ENCODE data around the gene STAT5B. TPM values are rescaled to one million over a fixed set of nuclear protein-coding genes. Genes with fewer than 3 reads are reported as not detected.
A peak's percentile ranks its signal among the peaks of the same experiment; 100 is the strongest.

Gene STAT5B
- total and polyA plus RNA-seq, 9 of the 15 experiments (the other 6 are each of a cell fraction or from before 2014, with no cell fraction given): 20.8 to 176 (median 92.4) TPM

DNA sequence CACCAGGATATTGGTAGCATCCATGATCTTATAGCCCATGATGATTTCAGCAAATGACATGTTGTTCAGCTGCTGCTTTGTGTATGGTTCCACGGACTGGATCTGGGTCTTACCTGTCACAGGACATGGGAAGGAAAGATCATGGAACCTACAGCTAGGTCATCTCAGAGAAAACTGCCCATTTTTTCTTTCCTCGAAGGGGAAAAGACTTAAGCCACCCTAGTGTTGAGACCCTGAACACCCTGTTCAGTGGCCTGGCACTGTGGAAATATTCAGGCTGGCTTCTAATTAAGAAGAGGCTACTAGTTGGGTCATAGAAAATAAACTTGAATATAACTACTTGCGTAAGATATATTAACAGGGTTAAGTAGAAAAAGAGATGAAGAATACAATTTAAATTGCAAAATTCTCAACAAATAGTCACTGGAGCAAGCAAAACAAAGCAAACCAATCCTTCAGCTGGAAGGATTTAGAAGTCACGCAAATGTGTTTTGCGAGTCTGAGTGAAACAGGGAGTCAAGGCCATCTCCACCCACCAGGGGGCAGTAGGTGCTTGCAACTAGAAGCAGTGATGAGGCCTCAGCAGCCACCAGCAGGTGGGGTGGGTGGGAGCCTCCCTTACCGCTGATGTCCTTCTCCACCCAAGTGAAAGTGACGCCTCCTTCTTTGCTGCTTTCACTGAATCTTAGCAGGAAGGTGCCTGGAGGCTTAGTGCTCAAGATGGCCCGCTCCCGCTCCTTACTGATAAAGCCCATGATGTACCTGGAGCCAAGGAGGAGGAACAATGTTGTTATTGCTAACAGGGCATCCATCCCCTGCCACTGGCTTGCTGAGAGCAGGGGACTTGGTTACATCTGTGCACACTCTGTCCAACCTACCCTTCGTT is 46.4 kb upstream of the STAT5B start (continued):
- TF ChIP-seq MYNN (IDR thresholded peaks at IDR 0.05) (peak; percentile 68; the same call in 1 of the 2 replicates), MYNN (CRISPR knock-in tag; IDR thresholded peaks at IDR 0.05) (no peak), ZNF174 (CRISPR knock-in tag; IDR thresholded peaks at IDR 0.05) (no peak), RFX7 (CRISPR knock-in tag; IDR thresholded peaks at IDR 0.05) (no peak), SREBF2 (CRISPR knock-in tag; IDR thresholded peaks at IDR 0.05) (no peak), BRD4 (IDR thresholded peaks at IDR 0.05) (no peak), FOXK2 (conservative IDR thresholded peaks at IDR 0.05 in 1 of 2, IDR thresholded peaks at IDR 0.05 in 1 of 2; ENCODE audit: low read depth in 2 of 2) (peak in 1 of 2 experiments; percentile 59; a peak in 1 of 4 replicates), CCNT2 (IDR thresholded peaks at IDR 0.05; ENCODE audit: borderline replicate concordance, extremely low read depth, insufficient read length, low read depth, low read length) (no peak), JUND (IDR thresholded peaks at IDR 0.05; ENCODE audit: borderline replicate concordance, low read depth, low read length) (peak; percentile 68), JUND (tag; IDR thresholded peaks at IDR 0.05; ENCODE audit: borderline replicate concordance, low read depth, low read length) (peak; percentile 75; the same call in 1 of the 3 replicates), NELFE (IDR thresholded peaks at IDR 0.05; ENCODE audit: insufficient read depth, insufficient read length) (no peak)
- TF ChIP-seq, protein P1, sequence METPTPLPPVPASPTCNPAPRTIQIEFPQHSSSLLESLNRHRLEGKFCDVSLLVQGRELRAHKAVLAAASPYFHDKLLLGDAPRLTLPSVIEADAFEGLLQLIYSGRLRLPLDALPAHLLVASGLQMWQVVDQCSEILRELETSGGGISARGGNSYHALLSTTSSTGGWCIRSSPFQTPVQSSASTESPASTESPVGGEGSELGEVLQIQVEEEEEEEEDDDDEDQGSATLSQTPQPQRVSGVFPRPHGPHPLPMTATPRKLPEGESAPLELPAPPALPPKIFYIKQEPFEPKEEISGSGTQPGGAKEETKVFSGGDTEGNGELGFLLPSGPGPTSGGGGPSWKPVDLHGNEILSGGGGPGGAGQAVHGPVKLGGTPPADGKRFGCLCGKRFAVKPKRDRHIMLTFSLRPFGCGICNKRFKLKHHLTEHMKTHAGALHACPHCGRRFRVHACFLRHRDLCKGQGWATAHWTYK (CRISPR knock-in tag; IDR thresholded peaks at IDR 0.05): no peak
- TF ChIP-seq, protein P2, sequence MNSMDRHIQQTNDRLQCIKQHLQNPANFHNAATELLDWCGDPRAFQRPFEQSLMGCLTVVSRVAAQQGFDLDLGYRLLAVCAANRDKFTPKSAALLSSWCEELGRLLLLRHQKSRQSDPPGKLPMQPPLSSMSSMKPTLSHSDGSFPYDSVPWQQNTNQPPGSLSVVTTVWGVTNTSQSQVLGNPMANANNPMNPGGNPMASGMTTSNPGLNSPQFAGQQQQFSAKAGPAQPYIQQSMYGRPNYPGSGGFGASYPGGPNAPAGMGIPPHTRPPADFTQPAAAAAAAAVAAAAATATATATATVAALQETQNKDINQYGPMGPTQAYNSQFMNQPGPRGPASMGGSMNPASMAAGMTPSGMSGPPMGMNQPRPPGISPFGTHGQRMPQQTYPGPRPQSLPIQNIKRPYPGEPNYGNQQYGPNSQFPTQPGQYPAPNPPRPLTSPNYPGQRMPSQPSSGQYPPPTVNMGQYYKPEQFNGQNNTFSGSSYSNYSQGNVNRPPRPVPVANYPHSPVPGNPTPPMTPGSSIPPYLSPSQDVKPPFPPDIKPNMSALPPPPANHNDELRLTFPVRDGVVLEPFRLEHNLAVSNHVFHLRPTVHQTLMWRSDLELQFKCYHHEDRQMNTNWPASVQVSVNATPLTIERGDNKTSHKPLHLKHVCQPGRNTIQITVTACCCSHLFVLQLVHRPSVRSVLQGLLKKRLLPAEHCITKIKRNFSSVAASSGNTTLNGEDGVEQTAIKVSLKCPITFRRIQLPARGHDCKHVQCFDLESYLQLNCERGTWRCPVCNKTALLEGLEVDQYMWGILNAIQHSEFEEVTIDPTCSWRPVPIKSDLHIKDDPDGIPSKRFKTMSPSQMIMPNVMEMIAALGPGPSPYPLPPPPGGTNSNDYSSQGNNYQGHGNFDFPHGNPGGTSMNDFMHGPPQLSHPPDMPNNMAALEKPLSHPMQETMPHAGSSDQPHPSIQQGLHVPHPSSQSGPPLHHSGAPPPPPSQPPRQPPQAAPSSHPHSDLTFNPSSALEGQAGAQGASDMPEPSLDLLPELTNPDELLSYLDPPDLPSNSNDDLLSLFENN (IDR thresholded peaks at IDR 0.05; ENCODE audit: low read depth in 2 of 2, low read length in 2 of 2): no peak
- TF ChIP-seq, protein P3, sequence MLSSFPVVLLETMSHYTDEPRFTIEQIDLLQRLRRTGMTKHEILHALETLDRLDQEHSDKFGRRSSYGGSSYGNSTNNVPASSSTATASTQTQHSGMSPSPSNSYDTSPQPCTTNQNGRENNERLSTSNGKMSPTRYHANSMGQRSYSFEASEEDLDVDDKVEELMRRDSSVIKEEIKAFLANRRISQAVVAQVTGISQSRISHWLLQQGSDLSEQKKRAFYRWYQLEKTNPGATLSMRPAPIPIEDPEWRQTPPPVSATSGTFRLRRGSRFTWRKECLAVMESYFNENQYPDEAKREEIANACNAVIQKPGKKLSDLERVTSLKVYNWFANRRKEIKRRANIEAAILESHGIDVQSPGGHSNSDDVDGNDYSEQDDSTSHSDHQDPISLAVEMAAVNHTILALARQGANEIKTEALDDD (IDR thresholded peaks at IDR 0.05): no peak; the same call in 1 of the 2 replicates
- TF ChIP-seq, protein P4, sequence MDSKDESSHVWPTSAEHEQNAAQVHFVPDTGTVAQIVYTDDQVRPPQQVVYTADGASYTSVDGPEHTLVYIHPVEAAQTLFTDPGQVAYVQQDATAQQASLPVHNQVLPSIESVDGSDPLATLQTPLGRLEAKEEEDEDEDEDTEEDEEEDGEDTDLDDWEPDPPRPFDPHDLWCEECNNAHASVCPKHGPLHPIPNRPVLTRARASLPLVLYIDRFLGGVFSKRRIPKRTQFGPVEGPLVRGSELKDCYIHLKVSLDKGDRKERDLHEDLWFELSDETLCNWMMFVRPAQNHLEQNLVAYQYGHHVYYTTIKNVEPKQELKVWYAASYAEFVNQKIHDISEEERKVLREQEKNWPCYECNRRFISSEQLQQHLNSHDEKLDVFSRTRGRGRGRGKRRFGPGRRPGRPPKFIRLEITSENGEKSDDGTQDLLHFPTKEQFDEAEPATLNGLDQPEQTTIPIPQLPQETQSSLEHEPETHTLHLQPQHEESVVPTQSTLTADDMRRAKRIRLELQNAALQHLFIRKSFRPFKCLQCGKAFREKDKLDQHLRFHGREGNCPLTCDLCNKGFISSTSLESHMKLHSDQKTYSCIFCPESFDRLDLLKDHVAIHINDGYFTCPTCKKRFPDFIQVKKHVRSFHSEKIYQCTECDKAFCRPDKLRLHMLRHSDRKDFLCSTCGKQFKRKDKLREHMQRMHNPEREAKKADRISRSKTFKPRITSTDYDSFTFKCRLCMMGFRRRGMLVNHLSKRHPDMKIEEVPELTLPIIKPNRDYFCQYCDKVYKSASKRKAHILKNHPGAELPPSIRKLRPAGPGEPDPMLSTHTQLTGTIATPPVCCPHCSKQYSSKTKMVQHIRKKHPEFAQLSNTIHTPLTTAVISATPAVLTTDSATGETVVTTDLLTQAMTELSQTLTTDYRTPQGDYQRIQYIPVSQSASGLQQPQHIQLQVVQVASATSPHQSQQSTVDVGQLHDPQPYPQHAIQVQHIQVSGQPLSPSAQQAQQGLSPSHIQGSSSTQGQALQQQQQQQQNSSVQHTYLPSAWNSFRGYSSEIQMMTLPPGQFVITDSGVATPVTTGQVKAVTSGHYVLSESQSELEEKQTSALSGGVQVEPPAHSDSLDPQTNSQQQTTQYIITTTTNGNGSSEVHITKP (IDR thresholded peaks at IDR 0.05; ENCODE audit: partially characterized antibody): peak; percentile 14
- TF ChIP-seq, protein P5, sequence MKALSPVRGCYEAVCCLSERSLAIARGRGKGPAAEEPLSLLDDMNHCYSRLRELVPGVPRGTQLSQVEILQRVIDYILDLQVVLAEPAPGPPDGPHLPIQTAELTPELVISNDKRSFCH (CRISPR knock-in tag; IDR thresholded peaks at IDR 0.05): no peak
- TF ChIP-seq, protein P5 (tag; IDR thresholded peaks at IDR 0.05): no peak

All from K562 (cell line).